Left lung (tissue), 10 donors: ENCODE results near the gene APOF. TPM values are rescaled to one million over a fixed set of nuclear protein-coding genes. Genes with fewer than 3 reads are reported as not detected.

Experiments
- ATAC-seq: fragments of 200-7000 bp; cut with Tn5 transposase; one replicate; pipeline ENCODE4 v1.9.1; 2020; ENCODE audit warnings: moderate library complexity
- DNase-seq, 4 donors: peaks; one replicate each; pipeline ENCODE4 v3.0.0-alpha.2; 2013 to 2020
- H3K27ac ChIP-seq, 2 donors: fragments of 200-600 bp; sonication (generic) in 1 of 2; one replicate each; pipeline versions ENCODE4 v1.5.0 to v1.8.0; 2020 to 2021
- H3K27me3 ChIP-seq, 2 donors: fragments of 200-600 bp; sonication (generic) in 1 of 2; one replicate each; pipeline versions ENCODE4 v1.5.0 to v1.8.0; 2020 to 2021
- H3K36me3 ChIP-seq, 2 donors: fragments of 200-600 bp; sonication (generic) in 1 of 2; one replicate each; pipeline versions ENCODE4 v1.5.0 to v1.8.0; 2020 to 2021
- H3K4me1 ChIP-seq, 2 donors: fragments of 200-600 bp; one replicate each; pipeline ENCODE4 v1.8.0; 2021
- H3K4me3 ChIP-seq, 2 donors: fragments of 200-600 bp; sonication (generic) in 1 of 2; one replicate each; pipeline versions ENCODE4 v1.5.0 to v1.8.0; 2020 to 2021; ENCODE audit warnings: mild to moderate bottlenecking in 1 of 2
- H3K9me3 ChIP-seq, 2 donors: fragments of 200-600 bp; sonication (generic) in 1 of 2; one replicate each; pipeline versions ENCODE4 v1.5.0 to v1.8.0; 2020 to 2021
- CTCF ChIP-seq, 2 donors: fragments of 200-600 bp; sonication (generic) in 1 of 2; IDR thresholded peaks; one replicate each; pipeline versions ENCODE4 v1.5.0 to v1.8.0; 2021; ENCODE audit warnings: antibody characterized with exemption in 2 of 2
- intact Hi-C, 2 donors: fragments of 100-400 bp; cut with DNase I; formaldehyde crosslinking; loops; one replicate each; pipeline versions ENCODE4 v1.11.2 to v1.14.2; 2022
- polyA plus RNA-seq, 6 donors: library from polyadenylated mRNA; unstranded; fragments of 120-200 nt; gene quantifications; one replicate each; pipeline ENCODE4 v1.2.1, GENCODE V29; 2013; ENCODE audit not compliant: insufficient read length in 6 of 6
- total RNA-seq, 2 donors: library from RNA; stranded (reverse); fragmentation: NEBNext Ultra II Directional; extraction: Animal tissue kit (Norgen Biotek cat#: 25700); gene quantifications; one replicate each; pipeline ENCODE4 v1.2.1, GENCODE V29; 2021
- donor health status: DM: no; HTN: yes; CAD: no.
- donor health status: DM: no; HTN: no; CAD: no.

APOF gene
- total and polyA plus RNA-seq, 8 donors, result 0.13 to 0.18 (median 0.13) TPM; not detected in 5

DNA sequence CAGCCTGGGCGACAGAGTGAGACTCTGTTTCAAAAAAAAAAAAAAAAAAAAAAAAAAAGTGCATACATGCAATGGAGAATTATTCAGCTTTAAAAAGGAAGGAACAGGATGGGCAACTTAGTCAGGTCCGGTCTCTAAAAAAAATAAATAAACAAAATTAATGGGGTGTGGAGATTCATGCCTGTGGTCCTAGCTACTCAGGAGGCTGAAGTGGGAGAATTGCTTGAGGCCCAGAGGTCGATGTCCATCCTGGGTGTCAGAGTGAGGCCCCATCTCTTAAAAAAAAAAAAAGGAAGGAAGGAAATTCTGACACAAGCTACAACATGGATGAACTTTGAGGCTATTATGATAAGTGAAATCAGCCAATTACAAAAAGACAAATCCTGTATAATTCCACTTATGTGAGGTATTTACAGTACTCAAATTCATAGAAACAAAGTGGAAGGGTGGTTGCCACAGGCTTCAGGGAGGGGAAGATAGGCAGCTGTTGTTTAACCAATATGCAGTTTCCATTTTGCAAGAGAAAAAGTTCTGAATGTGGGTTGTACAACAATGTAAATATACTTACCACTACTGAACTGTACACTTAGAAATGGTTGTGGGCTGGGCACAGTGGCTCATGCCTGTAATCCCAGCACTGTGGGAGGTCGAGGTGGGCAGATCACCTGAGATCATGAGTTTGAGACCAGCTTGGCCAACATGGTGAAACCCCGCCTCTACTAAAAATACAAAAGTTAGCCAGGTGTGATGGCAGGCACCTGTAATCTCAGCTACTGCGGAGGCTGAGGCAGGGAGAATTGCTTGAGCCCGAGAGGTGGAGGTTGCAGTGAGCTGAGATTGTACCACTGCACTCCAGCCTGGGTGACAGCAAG, 12.3 kb upstream of the APOF start:
- no peak for DNase-seq
- intact Hi-C loops, result no loop called here
- Histone ChIP-seq H3K9me3 (no peaks in the 10 kb centered on the region), H3K27me3 (no peaks in the 10 kb centered on the region), H3K4me1 (peaks cover 0 to 16% of the 10 kb centered on the region in 2 donors), H3K36me3 (no peaks in the 10 kb centered on the region), H3K4me3 (no peak overlapping the region), H3K27ac (no peak overlapping the region)
- TF ChIP-seq CTCF (IDR thresholded peaks at IDR 0.05), result no peak
- ATAC-seq, result no peak

DNA sequence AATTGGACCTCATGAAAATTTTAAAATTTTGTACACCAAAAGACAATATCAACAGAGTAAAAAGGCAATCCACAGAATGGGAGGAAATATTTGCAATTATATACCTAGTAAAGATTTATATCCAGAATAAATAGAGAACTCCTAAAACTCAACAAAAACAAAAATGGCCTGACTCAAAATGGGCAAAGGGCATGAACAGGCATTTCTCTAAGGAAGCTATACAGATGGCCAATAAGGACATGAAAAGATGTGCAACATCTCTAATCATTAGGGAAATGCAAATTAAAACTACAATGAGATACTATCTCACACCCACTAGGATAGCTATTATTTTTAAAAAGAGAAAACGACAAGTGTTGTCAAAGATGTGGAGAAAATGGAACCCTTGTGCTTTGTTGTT, 10.9 kb upstream of the APOF start:
- Histone ChIP-seq H3K27ac (no peak overlapping the region), H3K36me3 (no peaks in the 10 kb centered on the region), H3K9me3 (no peaks in the 10 kb centered on the region), H3K4me1 (peaks cover 0 to 16% of the 10 kb centered on the region in 2 donors), H3K4me3 (no peak overlapping the region), H3K27me3 (no peaks in the 10 kb centered on the region)
- no peak for ATAC-seq
- intact Hi-C loops, result no loop called here
- no peak for DNase-seq
- TF ChIP-seq CTCF (IDR thresholded peaks at IDR 0.05), result no peak

GRCh38 chr12:56366948-56367347, 4.3 kb upstream of the APOF start:
- H3K9me3 ChIP-seq, result no peaks in the 10 kb centered on the region
- DNase-seq (no peak), ATAC-seq (no peak)
- H3K4me1 ChIP-seq, result no peaks in the 10 kb centered on the region
- intact Hi-C loops, result no loop called here
- no peak for TF ChIP-seq CTCF (IDR thresholded peaks at IDR 0.05)
- no peak overlapping the region for H3K4me3 ChIP-seq
- H3K27me3 ChIP-seq, result no peaks in the 10 kb centered on the region
- no peak overlapping the region for H3K27ac ChIP-seq
- H3K36me3 ChIP-seq, result no peaks in the 10 kb centered on the region

- DNase-seq, result no peak
- Histone ChIP-seq H3K9me3 (no peaks in the 10 kb centered on the region), H3K27ac (no peak overlapping the region), H3K4me3 (peak overlapping the region in 1 of 2 donors; percentile 82), H3K4me1 (peaks cover 13 to 34% of the 10 kb centered on the region in 2 donors), H3K27me3 (no peaks in the 10 kb centered on the region), H3K36me3 (peaks cover 0 to 2% of the 10 kb centered on the region in 2 donors)
- no peak for ATAC-seq
- no peak for TF ChIP-seq CTCF (IDR thresholded peaks at IDR 0.05)
- intact Hi-C loops, result no loop called here
These were observed 1.0 kb downstream of the APOF start for GRCh38 chr12:56361487-56362129.
